ENCODE data around the gene FXR2. TPM values are rescaled to one million over a fixed set of nuclear protein-coding genes. Genes with fewer than 3 reads are reported as not detected.

FXR2 gene
- total and polyA plus RNA-seq, 9 of the 15 experiments (the other 6 are each of a cell fraction or from before 2014, with no cell fraction given): 2.0 to 49.3 (median 24.5) TPM

GRCh38 chr17:7579001-7579833, 35.5 kb downstream of the FXR2 start, which contains the start of gene CD68 (continued):
- TF ChIP-seq REST (IDR thresholded peaks at IDR 0.05; ENCODE audit: borderline replicate concordance) (no peak), REST (CRISPR knock-in tag; IDR thresholded peaks at IDR 0.05; ENCODE audit: low read depth) (no peak), BHLHE40 (IDR thresholded peaks at IDR 0.05; ENCODE audit: low read length) (no peak), ZNF57 (CRISPR knock-in tag; IDR thresholded peaks at IDR 0.05) (no peak), FUS (optimal IDR thresholded peaks at IDR 0.05; ENCODE audit: low read depth, low read length) (no peak), GMEB1 (CRISPR knock-in tag; IDR thresholded peaks at IDR 0.05) (no peak), ZNF232 (CRISPR knock-in tag; IDR thresholded peaks at IDR 0.05) (0 out of 2 replicates have a peak, but pooled peaks have one; percentile 52), KDM1A (IDR thresholded peaks at IDR 0.05) (no peak), POLR3G (IDR thresholded peaks at IDR 0.05; ENCODE audit: extremely low read depth, insufficient read length, insufficient replicate concordance) (no peak)
- TF ChIP-seq, protein P1, sequence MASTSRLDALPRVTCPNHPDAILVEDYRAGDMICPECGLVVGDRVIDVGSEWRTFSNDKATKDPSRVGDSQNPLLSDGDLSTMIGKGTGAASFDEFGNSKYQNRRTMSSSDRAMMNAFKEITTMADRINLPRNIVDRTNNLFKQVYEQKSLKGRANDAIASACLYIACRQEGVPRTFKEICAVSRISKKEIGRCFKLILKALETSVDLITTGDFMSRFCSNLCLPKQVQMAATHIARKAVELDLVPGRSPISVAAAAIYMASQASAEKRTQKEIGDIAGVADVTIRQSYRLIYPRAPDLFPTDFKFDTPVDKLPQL (IDR thresholded peaks at IDR 0.05; ENCODE audit: extremely low read depth, insufficient read length): no peak
- TF ChIP-seq, protein P2, sequence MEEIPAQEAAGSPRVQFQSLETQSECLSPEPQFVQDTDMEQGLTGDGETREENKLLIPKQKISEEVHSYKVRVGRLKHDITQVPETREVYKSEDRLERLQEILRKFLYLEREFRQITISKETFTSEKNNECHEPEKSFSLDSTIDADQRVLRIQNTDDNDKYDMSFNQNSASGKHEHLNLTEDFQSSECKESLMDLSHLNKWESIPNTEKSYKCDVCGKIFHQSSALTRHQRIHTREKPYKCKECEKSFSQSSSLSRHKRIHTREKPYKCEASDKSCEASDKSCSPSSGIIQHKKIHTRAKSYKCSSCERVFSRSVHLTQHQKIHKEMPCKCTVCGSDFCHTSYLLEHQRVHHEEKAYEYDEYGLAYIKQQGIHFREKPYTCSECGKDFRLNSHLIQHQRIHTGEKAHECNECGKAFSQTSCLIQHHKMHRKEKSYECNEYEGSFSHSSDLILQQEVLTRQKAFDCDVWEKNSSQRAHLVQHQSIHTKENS (CRISPR knock-in tag; IDR thresholded peaks at IDR 0.05): 0 out of 2 replicates have a peak, but pooled peaks have one; percentile 9

All from K562 (cell line).